HT-29 (cell line): ENCODE results near the gene PRR5L. TPM values are rescaled to one million over a fixed set of nuclear protein-coding genes. Genes with fewer than 3 reads are reported as not detected.
A peak's percentile ranks its signal among the peaks of the same experiment; 100 is the strongest.

Experiments used
- DNase-seq: peaks from one replicate; pipeline ENCODE4 v3.0.0-alpha.2; 2015; ENCODE audit warnings: low spot score
- total RNA-seq: library from RNA; depleted of rRNA; stranded (reverse); fragments of >200 nt; shearing (Covaris generic); gene quantifications from 2 replicates; pipeline ENCODE4 v1.2.3, GENCODE V29; 2014

The PRR5L gene
- total RNA-seq, 1 experiment from 2014 or later, result 92.8 TPM

- peak; percentile 76 for DNase-seq
These were observed 81.0 kb downstream of the PRR5L start for GRCh38 chr11:36376888-36377758.

- DNase-seq, result peak; percentile 15
These were observed 81.9 kb downstream of the PRR5L start for GRCh38 chr11:36377759-36378564.

GRCh38 chr11:36379653-36380052 is 83.6 kb downstream of the PRR5L start:
- no peak for DNase-seq

GRCh38 chr11:36380296-36381014 is 84.4 kb downstream of the PRR5L start:
- no peak for DNase-seq

DNA sequence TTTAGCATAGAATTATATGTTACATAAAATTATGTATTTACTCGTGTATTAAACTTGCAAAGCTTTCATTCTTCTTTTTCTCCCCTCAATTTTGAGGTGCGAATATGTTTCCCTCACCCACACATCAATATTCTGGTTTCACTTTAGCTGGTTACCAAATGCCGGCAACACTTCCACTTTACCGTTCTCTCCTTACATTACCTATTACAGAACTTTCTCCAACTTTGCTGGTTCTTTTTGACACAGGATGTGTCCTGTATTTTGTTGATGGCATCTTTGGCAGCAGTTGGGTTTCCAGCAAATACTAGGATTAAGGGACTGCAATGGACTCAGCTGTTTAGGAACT is 84.9 kb downstream of the PRR5L start:
- DNase-seq, result no peak

DNA sequence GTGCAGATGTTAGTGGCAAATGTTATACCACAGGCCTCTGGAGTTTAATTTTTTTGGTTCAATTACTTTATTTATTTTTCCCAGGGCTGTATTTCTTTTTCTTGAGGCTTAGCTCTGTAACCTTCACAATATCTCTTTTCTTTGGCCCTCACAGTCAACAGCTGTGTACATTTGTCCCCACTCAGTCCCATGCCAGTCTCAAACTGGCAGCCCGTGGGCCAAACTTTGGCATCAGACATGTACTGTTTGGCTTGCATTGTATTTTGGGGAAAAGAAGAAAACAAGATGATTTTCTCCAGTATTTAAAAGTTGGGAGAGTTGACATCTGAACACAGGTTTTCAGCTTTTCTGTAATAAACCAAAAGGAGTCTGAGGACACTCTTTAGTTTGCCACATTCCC is 87.1 kb downstream of the PRR5L start:
- DNase-seq, result no peak

DNA sequence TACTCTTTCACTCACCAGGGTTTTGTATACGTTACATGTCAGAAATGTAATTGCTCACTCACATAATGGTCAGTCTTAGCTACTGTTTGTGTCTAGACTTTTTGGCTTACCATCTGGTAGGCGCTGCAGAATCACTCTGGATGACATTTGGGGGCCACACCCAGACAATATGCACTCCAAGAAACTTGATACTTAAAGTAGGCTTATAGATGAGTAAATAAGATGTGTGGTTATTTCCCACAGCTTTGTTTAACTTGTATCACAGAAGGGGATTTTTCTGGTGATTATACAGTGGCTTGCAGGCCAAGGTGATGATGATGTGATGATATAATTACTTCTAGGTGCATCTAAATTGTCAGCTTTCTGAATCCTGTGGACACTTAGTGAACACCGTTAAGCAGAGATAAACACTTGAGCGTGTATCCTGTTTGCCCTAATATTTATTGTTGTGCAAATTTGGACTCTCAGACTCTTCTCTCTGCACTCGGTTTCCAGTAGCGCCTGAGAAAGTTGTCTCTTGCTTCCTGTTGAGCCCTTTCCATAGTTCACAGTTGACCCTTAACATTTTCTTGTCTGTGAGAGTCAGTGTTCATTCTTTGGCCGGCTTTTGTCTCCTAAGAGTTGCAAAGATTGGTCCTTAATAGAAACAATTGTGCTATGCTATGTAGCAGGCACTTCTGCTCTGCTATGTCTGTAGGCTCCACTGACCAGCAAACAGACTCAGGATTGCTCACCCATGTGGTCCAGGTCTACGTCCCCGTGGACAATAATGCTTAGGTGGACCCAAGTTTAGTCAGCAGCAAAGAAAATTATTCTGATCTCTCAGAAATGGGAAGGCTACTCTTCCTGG is 89.3 kb downstream of the PRR5L start:
- DNase-seq, result no peak

- DNase-seq, result no peak
These were observed 90.3 kb downstream of the PRR5L start for GRCh38 chr11:36386411-36386810.

GRCh38 chr11:36388071-36388470 is 92.0 kb downstream of the PRR5L start:
- DNase-seq, result no peak

DNA sequence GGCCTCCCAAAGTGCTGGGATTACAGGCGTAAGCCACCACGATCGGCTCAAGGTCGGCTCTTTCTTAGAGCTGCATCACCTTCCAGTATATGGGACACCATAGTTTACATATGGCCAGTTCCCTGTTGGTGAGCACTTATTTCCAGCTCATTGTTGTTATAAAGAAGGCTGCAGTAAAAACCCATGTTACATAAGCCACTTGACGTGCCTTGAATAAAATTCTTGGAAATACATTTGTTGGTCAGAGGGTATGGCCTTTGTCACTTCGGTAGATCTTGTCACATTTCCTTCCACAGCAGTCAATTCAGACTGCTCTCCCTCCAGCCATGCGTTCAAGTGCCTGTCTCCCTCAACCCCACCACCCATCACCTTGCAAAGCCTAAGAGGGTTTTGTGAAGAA is 92.9 kb downstream of the PRR5L start:
- no peak for DNase-seq

DNA sequence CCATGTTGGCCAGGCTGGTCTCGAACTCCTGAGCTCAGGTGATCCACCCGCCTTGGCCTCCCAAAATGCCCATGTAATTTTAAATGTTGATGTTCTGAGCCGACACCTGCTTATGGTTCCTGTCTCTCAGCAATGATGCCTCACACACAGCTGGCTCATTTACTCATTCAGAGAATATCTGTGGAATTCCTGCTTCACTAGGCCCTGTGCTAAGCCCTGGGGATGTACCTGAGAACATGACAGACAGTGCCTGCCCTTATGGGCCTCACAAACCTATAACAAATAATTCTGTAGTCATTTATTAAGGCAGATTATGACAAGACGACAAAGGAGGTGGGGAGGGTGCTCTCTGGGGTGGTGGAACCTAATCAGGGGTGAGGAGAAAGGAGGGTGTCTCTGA is 93.7 kb downstream of the PRR5L start:
- DNase-seq, result no peak

DNA sequence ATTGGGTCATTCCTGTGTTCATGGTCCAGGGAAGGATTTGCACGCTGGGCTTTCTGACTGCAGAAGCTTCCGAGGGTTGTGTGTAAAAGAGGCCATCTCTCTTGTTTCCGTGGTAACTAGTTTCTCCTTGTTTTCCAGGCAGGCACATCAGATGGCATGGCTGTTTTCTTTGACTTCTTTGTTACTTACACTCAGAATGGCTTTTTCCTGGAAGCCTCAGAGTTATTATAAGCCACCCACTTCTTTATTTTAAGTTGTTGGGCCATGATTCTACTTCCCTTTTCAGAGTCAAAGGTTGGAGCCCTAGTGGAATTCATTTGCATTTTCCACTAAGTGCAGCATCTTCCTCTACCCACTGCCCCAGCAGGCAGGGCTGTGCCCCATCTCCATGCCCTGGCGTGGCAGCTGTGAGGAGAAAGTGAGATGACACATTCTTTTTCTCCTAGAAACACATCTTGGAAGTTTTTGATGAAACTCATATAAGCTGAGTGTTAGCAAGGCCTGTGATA is 94.9 kb downstream of the PRR5L start:
- no peak for DNase-seq

DNA sequence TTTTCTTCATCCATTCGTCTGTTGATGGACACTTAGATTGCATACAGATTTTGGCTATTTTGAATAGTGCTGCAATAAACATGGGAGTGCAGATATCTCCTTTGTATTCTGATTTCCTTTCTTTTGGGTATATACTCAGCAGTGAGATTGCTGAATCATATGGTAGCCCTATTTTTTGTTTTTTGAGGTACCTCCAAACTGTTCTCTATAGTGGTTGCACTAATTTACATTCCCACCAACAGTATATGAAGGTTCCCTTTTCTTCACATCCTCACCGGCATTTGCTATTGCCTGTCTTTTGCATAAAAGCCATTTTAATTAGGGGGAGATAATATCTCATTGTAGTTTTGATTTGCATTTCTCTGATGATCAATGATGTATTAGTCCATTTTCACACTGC is 96.1 kb downstream of the PRR5L start:
- no peak for DNase-seq

GRCh38 chr11:36394056-36394455 is 98.0 kb downstream of the PRR5L start:
- DNase-seq, result no peak

GRCh38 chr11:36394926-36395325 is 98.8 kb downstream of the PRR5L start:
- DNase-seq, result no peak

DNA sequence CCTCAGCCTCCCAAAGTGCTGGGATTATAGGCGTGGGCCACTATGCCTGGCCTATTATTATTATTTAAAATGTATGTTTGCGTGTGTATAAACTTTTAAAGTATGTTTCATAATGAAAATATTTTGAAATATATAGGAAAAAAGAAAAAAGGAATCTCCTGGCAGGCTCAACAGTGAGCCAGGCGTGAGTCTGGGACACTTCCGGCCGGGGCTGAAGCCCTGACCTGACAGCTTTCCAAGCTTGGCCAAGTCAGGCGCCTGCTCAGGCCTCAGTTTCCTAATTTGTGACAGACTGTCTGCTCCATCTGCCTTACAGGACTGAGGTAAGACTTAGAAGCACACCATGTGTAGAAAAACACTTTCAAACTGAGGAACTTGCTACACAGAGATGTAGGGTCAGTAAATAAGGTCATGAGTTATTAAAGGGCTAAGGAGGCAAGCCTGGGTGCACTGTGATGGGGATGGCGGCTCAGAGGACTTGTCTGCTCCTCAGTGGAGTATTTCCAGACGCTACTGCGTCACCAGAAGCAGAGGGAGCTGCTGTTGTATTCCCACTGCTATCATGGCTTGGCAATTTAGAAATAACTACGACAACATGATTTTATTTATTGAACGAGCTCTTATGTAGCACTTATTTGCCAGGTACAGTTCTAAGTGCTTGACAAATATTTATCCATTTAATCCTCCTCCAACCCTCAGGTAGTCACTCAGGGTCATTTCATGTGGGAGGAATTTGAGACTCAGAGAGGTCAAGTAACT is 100.1 kb downstream of the PRR5L start:
- no peak for DNase-seq

- no peak for DNase-seq
These were observed 102.3 kb downstream of the PRR5L start for GRCh38 chr11:36398231-36398953.

DNA sequence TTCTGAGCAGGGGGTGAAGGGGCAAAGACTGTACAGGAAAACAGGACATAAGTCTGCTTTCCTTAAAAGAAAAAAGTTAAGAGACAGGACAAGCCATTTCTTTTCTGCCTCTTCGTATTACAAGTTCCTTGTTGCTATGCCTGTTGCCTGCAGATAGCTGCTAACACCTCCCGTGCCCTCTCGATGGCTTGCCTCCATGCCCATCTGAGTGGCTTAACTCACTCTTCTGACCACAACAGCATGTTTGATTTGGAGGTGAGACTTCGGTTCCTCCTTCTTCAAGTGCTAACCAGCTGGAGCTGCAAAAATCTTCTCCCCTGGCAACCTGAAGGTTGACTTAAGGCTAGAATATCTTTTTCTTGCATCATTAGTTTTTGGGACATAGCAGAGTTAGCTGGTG is 103.1 kb downstream of the PRR5L start:
- DNase-seq, result no peak

DNA sequence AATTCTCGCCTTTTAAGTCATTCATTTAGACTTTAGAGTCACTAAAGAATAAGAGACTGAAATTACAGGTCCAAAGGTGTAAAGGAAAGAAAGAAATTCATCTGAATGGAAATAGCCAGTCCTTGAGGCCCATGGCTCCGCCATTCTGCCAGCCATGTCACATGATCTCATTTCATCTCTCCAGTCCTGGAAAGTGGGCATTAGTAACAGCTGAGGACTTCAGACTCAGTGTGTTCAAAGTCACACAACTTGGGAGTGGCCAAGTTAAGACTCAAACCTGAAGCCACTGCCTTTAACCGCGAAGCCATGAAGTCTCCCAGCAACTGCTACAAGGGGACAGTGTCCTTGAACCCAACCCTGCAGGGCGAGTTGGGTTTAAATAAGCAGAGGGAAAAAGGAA is 103.7 kb downstream of the PRR5L start:
- no peak for DNase-seq
